ENCODE data around the gene USPL1.

- no peak for TF ChIP-seq CTCF (IDR thresholded peaks at IDR 0.05)
- TF ChIP-seq POLR2AphosphoS5 (IDR thresholded peaks at IDR 0.05): no peak
These were observed 30.3 kb downstream of the USPL1 start for GRCh38 chr13:30647824-30648521.
